Activated naive CD4-positive, alpha-beta T cell (primary cell): ENCODE results near the gene STARD4.
A peak's percentile ranks its signal among the peaks of the same experiment; 100 is the strongest.

ENCODE experiments used
- DNase-seq, 4 experiments: peaks; one replicate each; lab custom pipeline; 2025; lab: John Stamatoyannopoulos, UW

Gene STARD4

DNA sequence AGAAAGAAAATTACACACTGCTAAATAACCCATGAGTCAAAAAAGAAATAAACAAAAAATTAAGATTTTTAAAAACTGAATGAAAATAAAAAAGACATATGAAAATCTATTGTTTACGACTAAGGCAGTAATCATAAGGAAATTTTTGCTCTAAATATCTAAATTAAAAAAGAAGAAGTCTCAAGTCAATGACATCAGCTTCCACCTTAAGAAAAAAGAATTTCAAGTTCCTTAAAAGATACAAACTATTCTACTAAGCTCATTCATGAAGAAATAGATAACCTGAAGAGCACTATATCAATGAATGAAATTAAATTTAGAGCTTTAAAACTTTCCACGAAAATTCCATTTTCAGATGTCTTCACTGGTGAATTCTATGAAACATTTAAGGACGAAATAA is 15.7 kb upstream of the STARD4 start:
- no peak for DNase-seq

GRCh38 chr5:111520908-111521307 is 8.6 kb upstream of the STARD4 start:
- DNase-seq, result no peak

DNA sequence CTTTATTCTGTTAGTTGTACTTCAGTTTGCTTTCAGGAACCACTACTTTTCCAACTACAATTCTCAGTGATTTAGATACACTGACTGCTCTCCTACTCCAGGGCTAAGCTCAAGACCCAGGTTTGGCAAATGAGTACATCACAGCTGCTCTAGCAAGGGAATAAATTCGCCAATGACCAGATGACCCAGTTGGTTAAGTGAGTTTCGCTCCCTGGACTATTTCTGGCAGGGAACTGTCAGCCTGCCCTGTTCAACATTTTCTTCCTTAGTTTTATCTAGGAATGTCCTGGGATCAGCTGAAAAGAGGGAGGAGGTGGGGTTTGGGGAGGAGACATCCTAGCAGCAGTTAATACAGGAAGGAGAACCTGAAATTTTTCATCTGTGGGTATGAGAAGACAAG is 6.4 kb upstream of the STARD4 start:
- no peak for DNase-seq

DNA sequence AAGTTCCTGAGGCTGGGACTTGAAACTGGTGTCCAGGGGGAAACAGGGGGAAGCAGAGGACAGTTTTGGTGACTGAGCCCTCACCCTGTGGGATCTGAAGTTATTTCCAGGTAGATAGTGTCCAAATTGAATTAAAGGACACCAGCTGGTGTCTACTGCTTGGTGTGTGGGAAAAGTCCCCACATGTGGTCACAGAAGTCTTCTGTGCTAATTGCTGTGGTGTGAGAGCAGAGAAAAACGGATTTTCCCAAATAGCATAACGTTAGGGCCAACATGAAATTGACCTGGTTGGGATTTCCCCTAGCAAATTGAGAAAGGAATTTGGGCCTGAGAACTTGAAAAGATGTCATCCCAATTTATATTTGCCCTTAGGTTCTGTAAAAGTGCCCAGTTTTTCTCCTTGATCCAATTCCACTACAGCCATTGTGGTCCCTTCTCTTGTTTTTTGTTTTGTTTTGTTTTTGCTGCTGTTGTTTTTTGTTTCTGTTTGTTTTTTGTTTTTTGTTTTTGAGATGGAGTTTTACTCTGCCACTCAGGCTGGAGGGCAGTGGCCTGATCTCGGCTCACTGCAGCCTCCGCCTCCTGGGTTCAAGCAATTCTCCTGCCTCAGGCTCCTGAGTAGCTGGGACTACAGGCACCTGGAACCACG is 5.6 kb upstream of the STARD4 start:
- no peak for DNase-seq

- DNase-seq, result no peak
Measured at GRCh38 chr5:111514087-111514486, 1.8 kb upstream of the STARD4 start.

- no peak for DNase-seq
Measured at GRCh38 chr5:111513131-111513520, 791 bp upstream of the STARD4 start.

DNA sequence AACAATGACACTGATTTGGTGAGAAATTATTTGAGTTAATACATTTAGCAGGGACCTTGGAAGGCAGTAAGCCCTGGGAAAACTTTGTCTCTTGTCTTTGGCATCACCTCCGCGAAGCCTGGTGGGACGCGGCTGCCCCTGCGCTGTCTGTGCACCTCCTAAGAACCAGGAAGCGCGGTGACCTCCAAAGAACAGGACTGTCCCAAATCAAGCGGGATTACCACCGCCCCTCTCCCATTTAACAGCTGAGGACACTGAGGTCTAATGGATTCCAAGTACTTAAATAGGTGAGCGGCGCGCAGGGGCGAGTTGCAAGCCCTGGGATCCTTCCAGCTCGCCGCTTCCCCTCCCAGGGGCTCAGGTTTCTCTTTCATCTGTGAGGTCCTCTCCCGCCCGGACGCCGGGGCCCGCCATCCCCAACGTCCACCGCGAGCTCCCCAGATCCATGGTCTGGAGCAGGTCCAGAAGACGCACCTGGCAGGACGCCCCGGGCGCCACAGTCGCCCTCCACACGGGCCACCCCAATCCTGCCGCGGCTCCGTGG is 432 bp downstream of the STARD4 start:
- peak in 1 of 4 experiments; percentile 26 for DNase-seq

GRCh38 chr5:111511174-111511830 is 1.0 kb downstream of the STARD4 start:
- DNase-seq, result no peak

- no peak for DNase-seq
Measured at GRCh38 chr5:111509119-111509518, 3.2 kb downstream of the STARD4 start.

DNA sequence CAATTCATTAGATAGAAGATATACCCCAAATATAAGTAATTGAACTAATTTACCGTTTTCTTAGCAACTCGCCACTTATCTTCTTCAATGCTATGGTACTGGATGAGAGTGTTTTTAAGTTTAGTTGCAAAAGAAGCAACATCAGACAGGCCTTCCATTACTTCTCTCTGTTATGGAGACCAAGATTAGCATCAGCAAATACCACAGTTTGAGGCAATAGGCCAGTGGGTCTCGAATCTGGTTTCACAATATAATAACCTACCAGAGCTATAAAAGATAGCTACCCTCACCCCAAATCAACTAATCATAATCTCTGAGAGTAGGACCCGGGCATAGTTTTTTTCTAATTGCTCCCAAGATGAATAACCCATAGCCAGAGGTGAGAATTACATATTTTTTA is 5.1 kb downstream of the STARD4 start:
- no peak for DNase-seq

GRCh38 chr5:111505096-111505495 is 7.2 kb downstream of the STARD4 start:
- DNase-seq, result no peak

DNA sequence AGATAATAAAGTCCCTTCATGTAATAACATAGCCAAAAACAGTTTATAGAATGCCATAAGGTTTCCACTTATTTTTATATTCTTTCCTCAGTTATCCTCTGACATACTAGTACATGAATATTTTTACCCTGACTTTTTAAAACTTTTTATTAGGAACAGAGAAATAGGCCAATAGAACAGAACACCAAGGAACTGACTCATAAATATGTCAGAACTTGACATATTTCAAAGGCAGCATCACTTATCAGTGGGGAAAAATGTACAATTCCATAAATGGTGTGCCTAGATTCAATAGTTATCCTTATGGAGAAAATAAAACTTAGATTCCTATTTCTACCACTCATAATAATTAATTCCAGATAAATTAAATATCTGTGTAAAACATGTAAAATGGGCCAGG is 9.4 kb downstream of the STARD4 start:
- DNase-seq, result no peak

DNA sequence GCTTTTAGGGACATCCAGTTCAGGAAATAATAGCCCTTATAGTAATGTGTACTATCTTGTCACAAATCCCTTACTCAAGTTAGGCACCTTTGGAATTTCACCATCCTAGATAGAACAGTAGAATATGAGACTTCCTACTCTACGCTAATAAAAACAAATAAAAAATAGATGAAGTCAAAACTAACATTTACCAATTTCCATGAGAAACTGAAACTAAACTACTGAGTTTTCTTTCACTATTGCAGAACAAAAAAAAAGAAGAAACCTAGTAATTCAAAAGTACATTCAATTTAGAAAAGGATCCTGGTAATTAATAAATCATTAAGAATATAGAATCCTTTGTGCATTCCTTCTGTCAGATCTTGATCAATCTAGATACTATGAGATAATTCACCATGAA is 14.0 kb downstream of the STARD4 start:
- DNase-seq, result no peak

- DNase-seq, result no peak
Measured at GRCh38 chr5:111495159-111495558, 17.2 kb downstream of the STARD4 start.

- no peak for DNase-seq
Measured at GRCh38 chr5:111494355-111494999, 17.9 kb downstream of the STARD4 start.

- DNase-seq, result no peak
Measured at GRCh38 chr5:111493031-111493430, 19.3 kb downstream of the STARD4 start.

DNA sequence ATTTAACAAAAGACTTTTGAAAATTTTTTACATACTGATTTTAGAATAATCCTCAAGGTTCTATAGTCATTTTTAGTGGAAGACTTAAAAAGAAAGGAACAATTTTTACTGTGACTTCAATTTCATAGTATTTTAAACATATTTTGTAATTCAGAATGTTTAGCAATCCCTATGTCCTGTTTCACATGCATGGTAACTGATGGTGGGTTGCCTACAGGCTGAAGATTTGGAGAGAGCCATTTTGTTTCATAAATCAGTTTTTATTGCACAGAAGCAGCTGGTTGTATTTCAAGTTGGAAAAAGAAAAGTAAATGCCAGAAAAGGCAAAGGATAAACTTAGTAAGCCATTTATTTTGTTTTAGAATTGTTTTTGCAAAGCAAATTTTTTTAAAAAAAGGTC is 24.0 kb downstream of the STARD4 start:
- DNase-seq, result no peak

DNA sequence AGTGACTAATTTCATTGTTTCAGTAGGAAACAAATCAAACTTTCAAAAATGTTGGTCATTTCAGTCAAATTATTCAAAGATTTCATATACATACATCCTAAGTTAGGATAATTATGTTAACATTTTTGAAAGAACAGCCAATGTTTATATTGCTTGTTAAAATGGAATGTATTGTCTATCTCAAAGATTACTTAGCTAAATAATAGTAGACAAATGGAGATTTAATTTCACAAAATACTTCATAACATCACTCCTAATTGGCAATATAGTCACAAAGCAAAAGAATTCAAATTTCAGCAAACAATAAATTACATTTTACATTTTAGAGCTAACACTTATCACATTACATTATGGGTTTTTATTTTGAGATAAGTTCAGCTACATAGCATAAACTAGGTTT is 25.4 kb downstream of the STARD4 start:
- no peak for DNase-seq

- DNase-seq, result no peak
Measured at GRCh38 chr5:111486055-111486454, 26.3 kb downstream of the STARD4 start.

DNA sequence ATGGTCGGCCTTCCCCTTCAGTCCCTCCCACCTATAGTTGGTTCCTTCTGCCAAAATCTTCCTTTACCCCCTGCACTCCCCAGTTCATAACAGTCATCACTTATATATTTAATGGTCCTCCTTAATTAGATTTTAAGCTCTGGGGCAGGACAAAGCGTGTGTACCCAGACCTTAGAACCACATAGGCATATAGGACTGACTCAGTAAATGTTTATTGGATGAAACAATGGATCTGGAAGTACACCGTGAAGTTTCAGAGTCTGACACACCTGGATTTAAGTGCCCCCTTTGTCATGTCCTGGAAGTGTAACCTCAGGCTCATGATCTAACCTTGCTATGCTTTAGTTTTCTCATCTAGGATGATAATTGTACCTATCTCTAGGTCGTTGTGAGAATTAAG is 32.0 kb downstream of the STARD4 start:
- DNase-seq, result no peak

DNA sequence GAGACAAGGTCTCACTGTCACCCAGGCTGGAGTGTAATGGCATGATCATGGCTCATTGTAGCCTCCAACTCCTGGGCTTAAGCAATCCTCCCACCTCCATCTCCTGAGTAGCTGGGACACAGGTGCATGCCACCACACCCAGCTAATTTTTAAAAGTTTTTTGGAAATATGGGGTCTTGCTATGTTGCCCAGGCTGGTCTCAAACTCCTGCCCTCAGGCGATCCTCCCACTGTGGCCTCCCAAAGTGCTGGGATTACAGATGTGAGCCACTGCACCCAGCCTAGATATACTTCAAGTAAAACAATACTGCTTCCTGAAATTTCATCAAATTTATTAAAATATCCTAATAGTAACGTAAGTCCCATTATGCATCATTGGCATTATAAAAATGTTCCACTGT is 33.4 kb downstream of the STARD4 start:
- DNase-seq, result no peak

DNA sequence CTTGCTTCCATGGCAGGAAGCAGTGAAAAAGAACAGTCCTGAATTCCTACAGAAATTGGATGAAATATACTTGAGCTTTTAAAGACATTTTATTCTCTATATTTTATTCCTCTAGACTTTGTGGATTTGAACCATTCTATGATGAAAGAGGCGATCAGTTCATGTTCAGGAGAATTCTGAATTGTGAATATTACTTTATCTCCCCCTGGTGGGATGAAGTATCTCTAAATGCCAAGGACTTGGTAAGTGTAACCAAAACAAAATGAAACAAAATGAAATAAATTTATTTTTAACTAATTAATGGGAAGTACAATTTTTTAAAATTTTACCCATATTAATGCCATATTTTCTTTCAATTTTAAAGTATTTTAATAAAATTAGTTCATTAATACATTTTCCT is 34.1 kb downstream of the STARD4 start:
- DNase-seq, result no peak

DNA sequence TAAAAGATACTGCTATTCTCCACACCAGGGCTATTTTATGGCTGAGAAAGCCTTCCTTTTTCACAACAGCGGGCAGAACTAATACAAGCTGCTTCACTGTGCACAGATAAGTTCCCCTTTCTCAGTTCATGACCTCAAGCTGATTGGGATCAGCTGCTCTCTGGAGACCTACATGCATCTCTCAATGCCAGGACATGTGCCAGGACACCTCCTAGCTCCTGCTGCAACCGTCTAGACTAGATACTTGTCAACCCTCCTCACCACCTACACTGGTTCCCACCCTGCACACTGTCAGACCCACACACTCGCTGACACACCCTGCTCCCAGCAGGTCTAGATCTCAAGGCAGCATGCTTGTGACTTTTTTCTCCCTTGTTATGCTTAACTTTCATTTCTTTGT is 39.8 kb downstream of the STARD4 start:
- DNase-seq, result no peak
